K562 treated with DMSO at 1 percent for 48 hours (cell line): Measurements from ENCODE around the gene RTCB. TPM values are rescaled to one million over a fixed set of nuclear protein-coding genes. Genes with fewer than 3 reads are reported as not detected.

Experiments
- total RNA-seq: library from RNA; unstranded; fragments of 300-600 nt; gene quantifications from 2 replicates; pipeline ENCODE4 v1.2.3, GENCODE V29; 2022; ENCODE audit warnings: low replicate concordance; ENCODE audit errors: extremely low read depth

RTCB gene
- not detected in 2 replicates for total RNA-seq

GRCh38 chr22:32411829-32412592, at the start of gene RTCB:
Gene RTCB (minus strand): TSS chr22:32412247. CDS start chr22:32412156, 91 bp downstream.

DNA sequence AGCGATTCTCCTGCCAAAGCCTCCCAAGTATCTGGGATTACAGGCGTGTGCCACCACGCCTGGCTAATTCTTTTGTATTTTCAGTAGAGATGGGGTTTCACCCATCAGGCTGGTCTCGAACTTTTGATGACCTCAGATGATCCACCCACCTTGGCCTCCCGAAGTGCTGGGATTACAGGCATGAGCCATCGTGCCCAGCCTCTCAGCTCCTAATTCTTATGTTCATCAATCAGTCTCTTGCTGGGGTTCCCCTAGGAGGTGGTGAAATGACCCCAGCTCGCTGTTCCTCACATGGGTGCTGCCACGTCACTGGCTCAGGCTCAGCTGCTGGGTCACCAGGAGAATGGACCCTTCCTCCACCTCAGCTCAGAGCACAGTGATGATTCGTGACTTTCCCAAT, 54.5 kb downstream of the RTCB start, which contains the start of gene RFPL3:
RFPL3 (plus strand) TSS at position 301 of the 400 bp plus-strand sequence. CDS start 205 bp downstream, outside the sequence.

Other genes with a start within 250 kb of the RTCB start
- not detected in 2 replicates for gene RFPL2, start 207.2 kb downstream of the RTCB start, total RNA-seq
- gene SLC5A4, start 156.9 kb downstream of the RTCB start, total RNA-seq, result not detected in 2 replicates
- gene RFPL3, start 54.4 kb downstream of the RTCB start, total RNA-seq, result not detected in 2 replicates
- not detected in 2 replicates for gene BPIFC, start 52.2 kb upstream of the RTCB start, total RNA-seq
- not detected in 2 replicates for gene FBXO7, start 62.6 kb upstream of the RTCB start, total RNA-seq